Fibroblast of lung (primary cell): ENCODE data around the gene ANO2. TPM values are rescaled to one million over a fixed set of nuclear protein-coding genes. Genes with fewer than 3 reads are reported as not detected.

Experiments used
- DNase-seq, 2 donors: peaks; one replicate each; pipeline versions ENCODE4 v3.0.0 to v3.0.0-alpha.2; 2010; ENCODE audit warnings: low read depth in 2 of 2
- H2AFZ ChIP-seq: 2 replicates; pipeline ENCODE4 v1.5.1; 2012; ENCODE audit warnings: low read length, control low read depth, inconsistent platforms
- H3K27ac ChIP-seq: 2 replicates; pipeline ENCODE4 v1.5.1; 2011; ENCODE audit warnings: low read length, control low read depth; ENCODE audit not compliant: insufficient read depth
- H3K27me3 ChIP-seq: 2 replicates; pipeline ENCODE4 v1.5.1; 2011; ENCODE audit warnings: mild to moderate bottlenecking, low read length; ENCODE audit not compliant: control insufficient read depth, insufficient read depth
- H3K36me3 ChIP-seq: 2 replicates; pipeline ENCODE4 v1.5.1; 2011; ENCODE audit warnings: low read length; ENCODE audit not compliant: control insufficient read depth, insufficient read depth
- H3K4me1 ChIP-seq: 2 replicates; pipeline ENCODE4 v1.5.1; 2011; ENCODE audit warnings: low read length; ENCODE audit not compliant: control insufficient read depth, insufficient read depth; ENCODE audit errors: extremely low read depth
- H3K4me2 ChIP-seq: 2 replicates; pipeline ENCODE4 v1.5.1; 2011; ENCODE audit warnings: low read length, control low read depth; ENCODE audit not compliant: insufficient read depth; ENCODE audit errors: extremely low read depth
- H3K4me3 ChIP-seq, 4 experiments: fragments of 200-600 bp in 1 of 4; sonication (generic) in 1 of 4; replicated peaks in 1 of 4; 2 replicates each; pipeline ENCODE4 v1.5.1; 2011 to 2016; ENCODE audit warnings: low read length in 4 of 4, low read depth in 3 of 4, mild to moderate bottlenecking in 3 of 4, control low read depth in 2 of 4, inconsistent platforms in 1 of 4, mixed read lengths in 1 of 4; ENCODE audit not compliant: insufficient read depth in 1 of 4; ENCODE audit errors: control extremely low read depth in 1 of 4
- H3K79me2 ChIP-seq: 2 replicates; pipeline ENCODE4 v1.5.1; 2012; ENCODE audit warnings: mild to moderate bottlenecking, low read length, inconsistent platforms; ENCODE audit not compliant: control insufficient read depth, insufficient read depth
- H3K9ac ChIP-seq: 2 replicates; pipeline ENCODE4 v1.5.1; 2011; ENCODE audit warnings: mild to moderate bottlenecking, low read length, control low read depth; ENCODE audit not compliant: insufficient read depth
- H3K9me3 ChIP-seq: 2 replicates; pipeline ENCODE4 v1.5.1; 2012; ENCODE audit warnings: low read depth, low read length; ENCODE audit not compliant: control insufficient read depth, insufficient read depth
- H4K20me1 ChIP-seq: 2 replicates; pipeline ENCODE4 v1.5.1; 2011; ENCODE audit warnings: low read length; ENCODE audit not compliant: control insufficient read depth, insufficient read depth; ENCODE audit errors: extremely low read depth
- EZH2 ChIP-seq: IDR thresholded peaks from 2 replicates; pipeline ENCODE4 v1.5.1; 2012; ENCODE audit warnings: low read length, control low read depth, mild to moderate bottlenecking; ENCODE audit errors: missing control alignments
- polyA plus RNA-seq, 2 donors: library from polyadenylated mRNA; depleted of rRNA in 1 of 2; stranded (reverse) in 1 of 2; unstranded in 1 of 2; fragments of >200 nt; gene quantifications; 2 replicates each; pipeline ENCODE4 v1.2.1, GENCODE V29; 2011 to 2012; ENCODE audit warnings: missing spikeins in 1 of 2
- total RNA-seq: library from RNA; depleted of rRNA; stranded (reverse); fragments of >200 nt; gene quantifications from 2 replicates; pipeline ENCODE4 v1.2.1, GENCODE V29; 2014
- TF ChIP-seq, protein P1 (sequence below), 2 donors: IDR thresholded peaks in 1 of 2; conservative IDR thresholded peaks in 1 of 2; 1 replicate in 1 of 2; 2 replicates in 1 of 2; pipeline ENCODE4 v1.5.1; 2011 to 2012; ENCODE audit warnings: low read length in 2 of 2, control low read depth in 1 of 2, inconsistent platforms in 1 of 2, low read depth in 1 of 2, mild to moderate bottlenecking in 1 of 2

Gene ANO2
- total and polyA plus RNA-seq, 2 donors (not counting 1 experiment from before 2014, with no cell fraction given): 0.15 to 0.17 TPM

DNA sequence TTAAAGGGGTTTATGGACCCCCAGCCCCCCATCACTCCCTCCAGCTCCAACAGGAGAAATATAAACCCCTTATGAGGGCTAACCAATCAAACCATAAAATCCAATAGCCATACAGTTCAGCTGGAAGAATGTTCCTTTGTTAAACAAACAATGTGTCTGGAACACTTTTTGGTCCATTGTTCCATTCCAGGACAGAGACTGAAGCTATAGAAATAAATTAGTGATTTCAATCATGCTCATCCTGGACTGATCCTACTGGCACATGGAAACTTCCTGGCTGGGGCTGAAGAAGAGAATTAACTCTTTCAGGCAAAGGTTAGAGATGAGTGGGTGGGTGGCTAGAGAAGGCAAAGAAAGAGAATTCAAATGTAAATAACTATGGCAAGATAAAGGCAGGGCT is 63.4 kb downstream of the ANO2 start:
- no peaks in the 10 kb centered on the region for H4K20me1 ChIP-seq
- TF ChIP-seq, protein P1, sequence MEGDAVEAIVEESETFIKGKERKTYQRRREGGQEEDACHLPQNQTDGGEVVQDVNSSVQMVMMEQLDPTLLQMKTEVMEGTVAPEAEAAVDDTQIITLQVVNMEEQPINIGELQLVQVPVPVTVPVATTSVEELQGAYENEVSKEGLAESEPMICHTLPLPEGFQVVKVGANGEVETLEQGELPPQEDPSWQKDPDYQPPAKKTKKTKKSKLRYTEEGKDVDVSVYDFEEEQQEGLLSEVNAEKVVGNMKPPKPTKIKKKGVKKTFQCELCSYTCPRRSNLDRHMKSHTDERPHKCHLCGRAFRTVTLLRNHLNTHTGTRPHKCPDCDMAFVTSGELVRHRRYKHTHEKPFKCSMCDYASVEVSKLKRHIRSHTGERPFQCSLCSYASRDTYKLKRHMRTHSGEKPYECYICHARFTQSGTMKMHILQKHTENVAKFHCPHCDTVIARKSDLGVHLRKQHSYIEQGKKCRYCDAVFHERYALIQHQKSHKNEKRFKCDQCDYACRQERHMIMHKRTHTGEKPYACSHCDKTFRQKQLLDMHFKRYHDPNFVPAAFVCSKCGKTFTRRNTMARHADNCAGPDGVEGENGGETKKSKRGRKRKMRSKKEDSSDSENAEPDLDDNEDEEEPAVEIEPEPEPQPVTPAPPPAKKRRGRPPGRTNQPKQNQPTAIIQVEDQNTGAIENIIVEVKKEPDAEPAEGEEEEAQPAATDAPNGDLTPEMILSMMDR (conservative IDR thresholded peaks at IDR 0.05 in 1 of 2, IDR thresholded peaks at IDR 0.05 in 1 of 2; ENCODE audit: low read depth in 1 of 2, low read length in 2 of 2): no peak
- no peak for TF ChIP-seq EZH2
- no peak for DNase-seq
- H3K4me2 ChIP-seq: no peak overlapping the region
- H3K9ac ChIP-seq: no peak overlapping the region
- H3K9me3 ChIP-seq: no peaks in the 10 kb centered on the region
- no peaks in the 10 kb centered on the region for H3K4me1 ChIP-seq
- H3K36me3 ChIP-seq: no peaks in the 10 kb centered on the region
- no peaks in the 10 kb centered on the region for H3K79me2 ChIP-seq
- H3K27ac ChIP-seq: no peak overlapping the region
- no peak overlapping the region for H2AFZ ChIP-seq
- H3K27me3 ChIP-seq: no peaks in the 10 kb centered on the region
- H3K4me3 ChIP-seq: no peak overlapping the region

DNA sequence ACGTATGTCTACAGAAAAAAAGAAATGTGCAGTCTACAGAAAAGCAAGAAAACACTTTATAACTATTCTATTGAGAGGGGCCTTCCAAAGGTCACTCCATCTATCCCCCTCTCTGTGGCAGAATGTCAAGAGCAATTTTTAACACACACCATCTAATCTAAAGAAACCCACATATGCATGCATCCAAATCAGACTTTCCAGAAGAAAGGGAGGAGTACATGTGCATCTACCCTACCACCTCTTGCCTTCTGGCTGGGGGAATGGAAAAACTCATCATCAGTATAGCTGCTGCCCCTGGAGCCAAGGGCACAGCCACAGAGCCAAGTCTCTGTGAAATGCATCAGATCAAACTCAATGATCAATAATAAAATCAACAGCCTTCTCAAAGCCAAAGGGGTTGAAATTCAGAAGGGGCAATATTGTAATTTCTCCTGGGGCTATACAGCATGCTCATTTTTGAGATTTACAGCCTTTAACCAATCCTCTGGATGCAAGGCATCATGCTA is 63.9 kb downstream of the ANO2 start:
- Histone ChIP-seq H3K4me3 (no peak overlapping the region), H3K27ac (no peak overlapping the region), H3K9me3 (no peaks in the 10 kb centered on the region), H4K20me1 (no peaks in the 10 kb centered on the region), H3K4me1 (no peaks in the 10 kb centered on the region), H2AFZ (no peak overlapping the region), H3K36me3 (no peaks in the 10 kb centered on the region), H3K27me3 (no peaks in the 10 kb centered on the region), H3K4me2 (no peak overlapping the region), H3K79me2 (no peaks in the 10 kb centered on the region), H3K9ac (no peak overlapping the region)
- no peak for DNase-seq
- TF ChIP-seq, protein P1 (conservative IDR thresholded peaks at IDR 0.05 in 1 of 2, IDR thresholded peaks at IDR 0.05 in 1 of 2; ENCODE audit: low read depth in 1 of 2, low read length in 2 of 2): no peak
- TF ChIP-seq EZH2: no peak

DNA sequence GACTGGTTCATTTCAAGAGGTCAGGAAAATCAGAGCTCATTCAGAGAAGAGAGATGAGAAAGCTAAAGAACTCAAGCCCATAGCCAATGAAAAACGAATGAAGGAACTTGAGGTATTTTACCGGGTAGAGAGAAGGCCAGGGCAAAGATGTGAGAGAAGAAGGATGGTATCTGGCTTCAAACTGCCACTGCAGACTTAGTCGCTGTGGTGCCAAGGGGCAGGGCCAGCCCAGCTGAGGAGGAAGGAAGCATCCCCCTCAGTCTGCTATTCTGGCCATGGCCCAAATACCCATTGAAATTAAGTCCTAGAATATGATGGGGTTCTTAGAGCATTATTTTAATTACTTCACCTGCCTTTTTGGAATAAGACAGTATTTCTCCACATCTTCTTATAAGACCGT is 69.2 kb downstream of the ANO2 start:
- no peak overlapping the region for H3K4me3 ChIP-seq
- H3K4me1 ChIP-seq: no peaks in the 10 kb centered on the region
- H3K79me2 ChIP-seq: no peaks in the 10 kb centered on the region
- no peak overlapping the region for H2AFZ ChIP-seq
- H3K9me3 ChIP-seq: no peaks in the 10 kb centered on the region
- no peak for TF ChIP-seq EZH2
- TF ChIP-seq, protein P1 (conservative IDR thresholded peaks at IDR 0.05 in 1 of 2, IDR thresholded peaks at IDR 0.05 in 1 of 2; ENCODE audit: low read depth in 1 of 2, low read length in 2 of 2): no peak
- H3K9ac ChIP-seq: no peak overlapping the region
- H3K27ac ChIP-seq: no peak overlapping the region
- no peak for DNase-seq
- no peak overlapping the region for H3K4me2 ChIP-seq
- no peaks in the 10 kb centered on the region for H3K27me3 ChIP-seq
- H3K36me3 ChIP-seq: no peaks in the 10 kb centered on the region
- H4K20me1 ChIP-seq: no peaks in the 10 kb centered on the region
